Suprapubic skin (tissue), 4 donors: Measurements from ENCODE around the gene OTUD5.

ENCODE experiments used
- EP300 ChIP-seq: sonication (generic); formaldehyde crosslinking; IDR thresholded peaks from one replicate; pipeline ENCODE4 v1.6.1; 2017; ENCODE audit warnings: antibody characterized with exemption
- POLR2A ChIP-seq, 2 donors: fragments of 450-650 bp; IDR thresholded peaks; one replicate each; pipeline ENCODE4 v1.6.1; 2017; ENCODE audit warnings: antibody characterized with exemption in 2 of 2, mild to moderate bottlenecking in 2 of 2, moderate library complexity in 2 of 2
- POLR2AphosphoS5 ChIP-seq, 3 donors: sonication (generic); formaldehyde crosslinking; IDR thresholded peaks; one replicate each; pipeline ENCODE4 v1.6.1; 2017; ENCODE audit warnings: antibody characterized with exemption in 3 of 3
- TF ChIP-seq, protein P1 (sequence below), 2 donors: fragments of 200-600 bp in 1 of 2; fragments of 450-650 bp in 1 of 2; sonication (generic) in 1 of 2; IDR thresholded peaks; one replicate each; pipeline ENCODE4 v1.5.1; 2016 to 2019; ENCODE audit warnings: antibody characterized with exemption in 2 of 2, mild to moderate bottlenecking in 1 of 2, moderate library complexity in 1 of 2

DNA sequence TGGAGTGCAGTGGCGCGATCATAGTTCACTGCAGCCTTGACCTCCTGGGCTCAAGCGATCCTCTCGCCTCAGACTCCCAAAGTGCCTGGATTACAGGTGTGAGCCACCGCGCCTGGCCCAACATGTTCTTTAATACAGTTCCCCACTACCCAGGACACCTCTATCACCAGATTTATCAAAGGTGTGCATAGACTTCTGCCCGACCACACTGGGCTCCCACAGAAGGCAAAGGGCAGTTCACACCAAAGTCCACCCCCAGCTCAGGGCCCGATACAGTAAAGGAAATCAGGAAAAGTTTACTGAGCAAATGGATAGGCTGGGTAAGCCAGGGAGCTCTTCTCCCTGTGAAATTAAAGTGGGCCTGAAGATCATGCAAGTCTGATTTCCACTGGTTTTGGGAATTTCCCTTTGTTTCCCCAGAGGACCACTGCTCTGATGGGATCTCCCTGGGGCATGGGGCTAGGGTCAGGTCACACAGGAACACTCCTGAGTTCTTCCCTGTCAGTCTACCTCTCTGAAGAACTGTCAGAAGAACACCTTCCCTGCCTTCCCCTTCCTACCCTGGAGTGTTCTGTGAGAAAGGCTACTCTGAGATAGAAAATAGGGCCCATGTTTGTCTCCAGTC, 20.9 kb downstream of the OTUD5 start:
- TF ChIP-seq, protein P1, sequence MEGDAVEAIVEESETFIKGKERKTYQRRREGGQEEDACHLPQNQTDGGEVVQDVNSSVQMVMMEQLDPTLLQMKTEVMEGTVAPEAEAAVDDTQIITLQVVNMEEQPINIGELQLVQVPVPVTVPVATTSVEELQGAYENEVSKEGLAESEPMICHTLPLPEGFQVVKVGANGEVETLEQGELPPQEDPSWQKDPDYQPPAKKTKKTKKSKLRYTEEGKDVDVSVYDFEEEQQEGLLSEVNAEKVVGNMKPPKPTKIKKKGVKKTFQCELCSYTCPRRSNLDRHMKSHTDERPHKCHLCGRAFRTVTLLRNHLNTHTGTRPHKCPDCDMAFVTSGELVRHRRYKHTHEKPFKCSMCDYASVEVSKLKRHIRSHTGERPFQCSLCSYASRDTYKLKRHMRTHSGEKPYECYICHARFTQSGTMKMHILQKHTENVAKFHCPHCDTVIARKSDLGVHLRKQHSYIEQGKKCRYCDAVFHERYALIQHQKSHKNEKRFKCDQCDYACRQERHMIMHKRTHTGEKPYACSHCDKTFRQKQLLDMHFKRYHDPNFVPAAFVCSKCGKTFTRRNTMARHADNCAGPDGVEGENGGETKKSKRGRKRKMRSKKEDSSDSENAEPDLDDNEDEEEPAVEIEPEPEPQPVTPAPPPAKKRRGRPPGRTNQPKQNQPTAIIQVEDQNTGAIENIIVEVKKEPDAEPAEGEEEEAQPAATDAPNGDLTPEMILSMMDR (IDR thresholded peaks at IDR 0.05) = no peak
- TF ChIP-seq POLR2A (IDR thresholded peaks at IDR 0.05) (no peak), EP300 (no peak), POLR2AphosphoS5 (IDR thresholded peaks at IDR 0.05) (no peak)
